ENCODE results near the gene AMIGO2. TPM values are rescaled to one million over a fixed set of nuclear protein-coding genes. Genes with fewer than 3 reads are reported as not detected.
A peak's percentile ranks its signal among the peaks of the same experiment; 100 is the strongest.

Gene AMIGO2
- total and polyA plus RNA-seq, 9 of the 15 experiments (the other 6 are each of a cell fraction or from before 2014, with no cell fraction given), result 2.0 to 8.3 (median 3.8) TPM

- no TSS peak for BruUV-seq (replicated peaks)
- no peak overlapping the region; the same call in 1 of the 2 replicates for H2AFZ ChIP-seq (ENCODE audit: low read depth, low read length)
Measured at GRCh38 chr12:47033081-47033480, 46.7 kb downstream of the AMIGO2 start.

More at GRCh38 chr12:47033081-47033480, 46.7 kb downstream of the AMIGO2 start:
- Histone ChIP-seq H3K4me2 (ENCODE audit: insufficient read depth, low read length) (no peak overlapping the region), H3K4me1 (replicated peaks in 1 of 2; ENCODE audit: control insufficient read depth in 2 of 2, insufficient read depth in 2 of 2, low read length in 2 of 2) (no peaks in the 10 kb centered on the region), H3K36me3 (ENCODE audit: control insufficient read depth, insufficient read depth, low read length) (no peaks in the 10 kb centered on the region), H3K9me3 (replicated peaks; ENCODE audit: control insufficient read depth, insufficient read depth, low read depth, low read length) (no peaks in the 10 kb centered on the region), H3K27ac (ENCODE audit: extremely low read depth, low read depth, low read length) (no peak overlapping the region), H3K79me2 (ENCODE audit: control insufficient read depth, insufficient read depth, low read length) (no peaks in the 10 kb centered on the region), H3K9ac (ENCODE audit: insufficient read depth in 1 of 2, low read depth in 2 of 2, low read length in 2 of 2) (no peak overlapping the region), H3K27me3 (ENCODE audit: control insufficient read depth in 2 of 2, insufficient read depth in 2 of 2, low read length in 2 of 2) (no peaks in the 10 kb centered on the region), H4K20me1 (replicated peaks; ENCODE audit: control insufficient read depth, insufficient read depth, low read length) (no peaks in the 10 kb centered on the region), H3K4me3 (no peak overlapping the region), H3K9me1 (ENCODE audit: control insufficient read depth, insufficient read depth, low read length) (no peaks in the 10 kb centered on the region)
- DNase-seq (ENCODE audit: extremely low read depth in 1 of 4, low spot score in 3 of 4) (no peak), ATAC-seq (peak; percentile 54; the same call in 1 of the 3 replicates), FAIRE-seq (no peak)
- 19% methylated on average over 5 of the region's 5 CpGs for WGBS (ENCODE audit: insufficient coverage, low coverage, missing lambda C conversion rate)
- intact Hi-C loops (cut with micrococcal nuclease), result loop anchor here (2.0 to 5.0 kb wide), 3 partner anchors 159 to 364 kb away; no protein-coding TSS in a partner anchor
- TF ChIP-seq ZNF511 (CRISPR knock-in tag; IDR thresholded peaks at IDR 0.05), result no peak
- TF ChIP-seq ZNF12 (CRISPR knock-in tag; IDR thresholded peaks at IDR 0.05), result no peak
- TF ChIP-seq TCF3 (CRISPR knock-in tag; IDR thresholded peaks at IDR 0.05), result no peak
- TF ChIP-seq ZNF77 (CRISPR knock-in tag; IDR thresholded peaks at IDR 0.05), result no peak
- TF ChIP-seq DIDO1 (tag; IDR thresholded peaks at IDR 0.05; ENCODE audit: low read depth), result no peak
- TF ChIP-seq RAD21 (CRISPR knock-in tag; conservative IDR thresholded peaks at IDR 0.05 in 1 of 2, IDR thresholded peaks at IDR 0.05 in 1 of 2), result peak in 1 of 2 experiments; percentile 1; a peak in 1 of 4 replicates
- no peak for TF ChIP-seq ZSCAN32 (CRISPR knock-in tag; IDR thresholded peaks at IDR 0.05)
- no peak for TF ChIP-seq NFE2L1 (tag; IDR thresholded peaks at IDR 0.05; ENCODE audit: borderline replicate concordance, low read depth)
- POLR2A ChIA-PET, result interaction anchor here (0.6 to 1.1 kb wide), 3 partner anchors 8 to 641 kb away, joined by 3 to 4 read pairs (median 3); no protein-coding TSS in a partner anchor
- in situ Hi-C loops (cut with MboI), result loop anchor here (5.0 to 10.0 kb wide), 2 partner anchors 272 to 364 kb away; no protein-coding TSS in a partner anchor
- CTCF ChIA-PET (ENCODE audit: low intra/inter-chr PET ratio), result interaction anchor here (0.9 to 1.4 kb wide), 5 partner anchors 53 to 805 kb away, joined by 3 to 13 read pairs (median 4); no protein-coding TSS in a partner anchor
